Upper lobe of right lung (tissue), 1 donor: ENCODE results near the gene AVP. TPM values are rescaled to one million over a fixed set of nuclear protein-coding genes. Genes with fewer than 3 reads are reported as not detected.
"Not testable (repeated sequence)": the region's sequence is repeated elsewhere in the genome, so short reads cannot be mapped to it uniquely, and the experiment has no call there.

Source experiments
- ATAC-seq: fragments of 200-7000 bp; cut with Tn5 transposase; one replicate; pipeline ENCODE4 v1.9.1; 2020; ENCODE audit warnings: mild to moderate bottlenecking, moderate library complexity
- DNase-seq: peaks from one replicate; pipeline ENCODE4 v3.0.0-alpha.2; 2020
- H3K27ac ChIP-seq: fragments of 200-600 bp; one replicate; pipeline ENCODE4 v1.8.0; 2022
- H3K27me3 ChIP-seq: fragments of 200-600 bp; one replicate; pipeline ENCODE4 v1.8.0; 2022; ENCODE audit warnings: mild to moderate bottlenecking
- H3K36me3 ChIP-seq: fragments of 200-600 bp; one replicate; pipeline ENCODE4 v1.8.0; 2022
- H3K4me1 ChIP-seq: fragments of 200-600 bp; one replicate; pipeline ENCODE4 v1.8.0; 2022
- H3K4me3 ChIP-seq: fragments of 200-600 bp; one replicate; pipeline ENCODE4 v1.8.0; 2022; ENCODE audit warnings: mild to moderate bottlenecking
- H3K9me3 ChIP-seq: fragments of 200-600 bp; one replicate; pipeline ENCODE4 v1.8.0; 2022
- intact Hi-C: fragments of 100-400 bp; cut with DNase I; formaldehyde crosslinking; loops from one replicate; pipeline ENCODE4 v1.11.0; 2022
- total RNA-seq: library from RNA; stranded (reverse); fragmentation: NEBNext Ultra II Directional; extraction: Animal tissue kit (Norgen Biotek cat#: 25700); gene quantifications from one replicate; pipeline ENCODE4 v1.2.1, GENCODE V29; 2021
- TF ChIP-seq, protein P1 (sequence below): fragments of 200-600 bp; IDR thresholded peaks from one replicate; pipeline ENCODE4 v1.8.0; 2022; ENCODE audit warnings: antibody characterized with exemption
- donor health status: DM: no; HTN: yes; CAD: no; lungs with severe emphysema.

AVP gene
- total RNA-seq, 1 donor from 2014 or later = not detected

- peak; percentile 49 for ATAC-seq
- no peaks in the 10 kb centered on the region for H3K9me3 ChIP-seq
- H3K27me3 ChIP-seq = peaks cover 25% of the 10 kb centered on the region
- DNase-seq = no peak
- no peaks in the 10 kb centered on the region for H3K36me3 ChIP-seq
- intact Hi-C loops = no loop called here
- peaks cover 6% of the 10 kb centered on the region for H3K4me1 ChIP-seq
- H3K27ac ChIP-seq = no peak overlapping the region
- no peak overlapping the region for H3K4me3 ChIP-seq
- TF ChIP-seq, protein P1, sequence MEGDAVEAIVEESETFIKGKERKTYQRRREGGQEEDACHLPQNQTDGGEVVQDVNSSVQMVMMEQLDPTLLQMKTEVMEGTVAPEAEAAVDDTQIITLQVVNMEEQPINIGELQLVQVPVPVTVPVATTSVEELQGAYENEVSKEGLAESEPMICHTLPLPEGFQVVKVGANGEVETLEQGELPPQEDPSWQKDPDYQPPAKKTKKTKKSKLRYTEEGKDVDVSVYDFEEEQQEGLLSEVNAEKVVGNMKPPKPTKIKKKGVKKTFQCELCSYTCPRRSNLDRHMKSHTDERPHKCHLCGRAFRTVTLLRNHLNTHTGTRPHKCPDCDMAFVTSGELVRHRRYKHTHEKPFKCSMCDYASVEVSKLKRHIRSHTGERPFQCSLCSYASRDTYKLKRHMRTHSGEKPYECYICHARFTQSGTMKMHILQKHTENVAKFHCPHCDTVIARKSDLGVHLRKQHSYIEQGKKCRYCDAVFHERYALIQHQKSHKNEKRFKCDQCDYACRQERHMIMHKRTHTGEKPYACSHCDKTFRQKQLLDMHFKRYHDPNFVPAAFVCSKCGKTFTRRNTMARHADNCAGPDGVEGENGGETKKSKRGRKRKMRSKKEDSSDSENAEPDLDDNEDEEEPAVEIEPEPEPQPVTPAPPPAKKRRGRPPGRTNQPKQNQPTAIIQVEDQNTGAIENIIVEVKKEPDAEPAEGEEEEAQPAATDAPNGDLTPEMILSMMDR = peak; percentile 9
Measured at GRCh38 chr20:3068986-3069900, 15.3 kb downstream of the AVP start.

GRCh38 chr20:3068075-3068474 is 16.4 kb downstream of the AVP start:
- ATAC-seq (no peak), DNase-seq (no peak)
- Histone ChIP-seq H3K36me3 (no peaks in the 10 kb centered on the region), H3K27ac (no peak overlapping the region), H3K4me1 (peaks cover 6% of the 10 kb centered on the region), H3K27me3 (peaks cover 23% of the 10 kb centered on the region), H3K4me3 (no peak overlapping the region), H3K9me3 (no peaks in the 10 kb centered on the region)
- TF ChIP-seq, protein P1 = no peak
- intact Hi-C loops = no loop called here

GRCh38 chr20:3067139-3068014 is 17.1 kb downstream of the AVP start:
- intact Hi-C loops = no loop called here
- H3K27ac ChIP-seq = no peak overlapping the region
- peaks cover 16% of the 10 kb centered on the region for H3K27me3 ChIP-seq
- no peak overlapping the region for H3K4me3 ChIP-seq
- no peaks in the 10 kb centered on the region for H3K36me3 ChIP-seq
- peaks cover 6% of the 10 kb centered on the region for H3K4me1 ChIP-seq
- TF ChIP-seq, protein P1 = no peak
- ATAC-seq = no peak
- no peak for DNase-seq
- H3K9me3 ChIP-seq = no peaks in the 10 kb centered on the region

GRCh38 chr20:3064119-3064518 is 20.4 kb downstream of the AVP start:
- H3K36me3 ChIP-seq, DNase-seq, H3K9me3 ChIP-seq, H3K4me1 ChIP-seq, H3K27me3 ChIP-seq, intact Hi-C loops, H3K27ac ChIP-seq, H3K4me3 ChIP-seq, ATAC-seq: not testable (repeated sequence)

GRCh38 chr20:3059489-3059888 is 25.0 kb downstream of the AVP start:
- Histone ChIP-seq H3K9me3 (no peaks in the 10 kb centered on the region), H3K4me1 (no peaks in the 10 kb centered on the region), H3K27ac (no peak overlapping the region), H3K4me3 (no peak overlapping the region), H3K36me3 (no peaks in the 10 kb centered on the region), H3K27me3 (no peaks in the 10 kb centered on the region)
- intact Hi-C loops = no loop called here
- TF ChIP-seq, protein P1 = no peak
- ATAC-seq (peak; percentile 26), DNase-seq (peak; percentile 32)
